Measurements from ENCODE around the gene TPRG1.

Gene TPRG1

GRCh38 chr3:189232790-189233189, 61.0 kb downstream of the TPRG1 start:
- no peak for DNase-seq (ENCODE audit: low read depth)

DNA sequence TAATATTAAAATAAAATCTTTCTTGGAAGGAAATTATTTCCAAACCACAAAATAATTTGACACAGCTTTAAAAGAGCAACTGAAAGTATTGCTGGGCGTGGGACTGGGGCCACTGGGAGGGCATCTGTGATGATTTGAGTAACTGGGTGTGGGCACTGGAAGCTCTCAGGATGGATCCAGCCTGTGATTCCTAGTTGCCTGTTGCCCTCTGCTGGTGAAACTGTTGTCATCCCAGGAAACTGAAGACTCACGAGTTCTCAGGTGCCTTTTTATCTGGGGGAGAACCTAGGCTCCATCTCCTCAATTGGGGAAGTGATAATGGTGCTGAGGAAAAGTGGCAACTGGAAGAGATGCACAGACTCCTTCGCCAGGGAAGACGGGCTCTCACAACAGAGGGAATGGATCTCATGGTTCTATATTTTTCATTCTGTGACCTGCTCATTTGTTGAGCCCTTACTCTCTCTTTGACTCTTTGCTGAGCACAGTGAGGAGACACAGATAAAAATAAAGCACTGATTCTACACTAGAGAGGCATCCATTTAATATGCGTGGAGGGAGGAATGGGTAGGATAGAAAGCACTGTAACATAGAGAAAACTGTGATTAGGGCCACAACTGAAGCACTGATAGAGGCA, 61.6 kb downstream of the TPRG1 start:
- no peak for DNase-seq (ENCODE audit: low read depth)

DNA sequence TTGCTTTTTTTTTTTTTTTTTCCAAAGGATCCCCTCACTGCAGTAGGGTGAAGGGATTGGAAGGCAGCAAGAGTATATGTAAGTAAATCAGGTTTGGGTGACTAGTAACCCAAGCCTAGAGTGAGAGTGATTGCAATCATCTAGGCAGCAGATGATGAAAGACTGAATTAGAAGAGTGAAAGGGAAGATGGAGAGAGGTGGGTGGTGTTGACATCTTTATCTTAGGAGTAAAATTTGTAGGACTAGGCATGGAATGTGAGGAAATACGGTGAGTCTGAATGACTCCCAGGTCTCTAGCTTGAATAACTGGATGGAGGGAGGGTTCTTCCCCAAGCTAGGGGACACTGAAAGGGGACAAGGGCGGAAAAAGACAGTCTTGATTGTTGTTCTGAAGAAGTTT, 63.4 kb downstream of the TPRG1 start:
- no peak for DNase-seq (ENCODE audit: low read depth)

DNA sequence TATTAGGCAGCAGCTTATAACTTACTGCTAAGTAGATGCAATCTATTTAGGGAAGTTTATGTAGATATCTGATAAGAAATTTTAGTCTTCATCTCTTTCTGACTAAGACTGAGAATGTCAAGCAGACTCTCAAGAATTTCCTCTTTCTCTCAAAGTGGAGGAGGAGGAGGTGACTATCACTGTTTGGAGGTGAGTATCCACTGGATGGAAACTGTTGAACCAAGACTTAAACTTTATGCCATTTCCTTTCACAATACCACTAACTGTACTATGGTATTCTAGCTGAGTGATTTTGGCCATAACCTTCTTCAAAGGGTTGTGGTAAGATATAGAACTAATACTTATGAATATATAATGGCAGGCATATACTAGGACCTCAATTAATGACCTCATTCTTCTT, 64.6 kb downstream of the TPRG1 start:
- no peak for DNase-seq (ENCODE audit: low read depth)

GRCh38 chr3:189237526-189237925, 65.8 kb downstream of the TPRG1 start:
- no peak for DNase-seq (ENCODE audit: low read depth)

DNA sequence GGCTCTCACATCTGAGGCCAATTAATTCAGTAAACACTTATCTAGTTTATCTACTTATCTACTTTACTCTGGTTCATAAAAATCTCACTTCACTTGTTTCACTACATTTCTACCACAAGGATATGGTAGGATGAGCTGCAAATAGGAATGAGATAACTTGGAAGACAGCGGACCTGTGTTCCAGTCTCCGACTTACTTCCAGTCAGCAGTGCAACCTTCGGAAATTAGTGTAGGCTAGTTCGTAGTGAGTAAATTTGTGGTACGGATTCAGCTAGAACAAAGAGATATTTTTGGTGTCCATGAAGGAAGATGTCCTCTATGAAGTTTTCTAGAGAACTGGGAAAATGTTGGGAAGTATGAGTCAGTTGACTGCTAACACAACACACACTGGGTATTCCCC, 66.3 kb downstream of the TPRG1 start:
- no peak for DNase-seq (ENCODE audit: low read depth)

DNA sequence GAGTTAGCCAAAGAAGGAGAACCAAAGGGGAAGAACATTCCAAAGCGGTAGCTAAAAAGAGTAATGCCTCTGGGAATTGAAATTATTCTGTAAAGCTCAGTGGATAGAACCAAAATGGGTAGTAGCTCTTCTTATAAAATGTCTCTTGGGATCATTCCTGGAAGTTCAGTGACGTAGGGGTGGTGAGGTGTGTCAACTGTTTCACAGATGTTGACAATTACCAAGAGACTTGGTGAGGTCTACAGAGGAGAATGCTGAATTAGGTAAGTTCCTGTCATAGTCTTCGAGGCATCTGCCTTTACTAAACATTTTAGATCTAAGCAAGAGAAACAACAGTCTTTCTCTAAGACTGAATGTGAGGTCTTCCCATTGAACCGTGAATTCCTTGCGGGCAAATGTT, 67.8 kb downstream of the TPRG1 start:
- no peak for DNase-seq (ENCODE audit: low read depth)

GRCh38 chr3:189249987-189250386, 78.2 kb downstream of the TPRG1 start:
- DNase-seq (ENCODE audit: low read depth) = no peak

GRCh38 chr3:189258261-189258660, 86.5 kb downstream of the TPRG1 start:
- no peak for DNase-seq (ENCODE audit: low read depth)

- no peak for DNase-seq (ENCODE audit: low read depth)
Observed at GRCh38 chr3:189260556-189261493, 89.1 kb downstream of the TPRG1 start.

DNA sequence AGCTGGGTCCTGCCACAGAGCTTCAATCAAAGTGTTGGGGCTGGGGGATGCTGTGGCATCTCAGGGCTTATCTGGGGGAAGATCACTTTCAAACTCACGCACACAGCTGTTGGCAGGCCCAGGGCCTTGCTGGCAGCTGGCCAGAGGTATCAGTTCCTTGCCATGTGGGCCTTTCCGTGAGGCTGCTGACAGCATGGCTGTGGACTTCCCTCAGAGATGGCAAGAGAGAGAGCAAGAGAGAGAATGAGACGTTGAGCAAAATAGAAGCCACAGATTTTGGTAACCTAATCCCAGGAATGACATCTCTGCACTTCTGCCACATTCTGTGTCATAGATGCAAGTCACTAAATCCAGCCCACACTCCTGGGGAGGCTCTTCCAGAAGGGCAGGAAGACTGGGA, 91.0 kb downstream of the TPRG1 start:
- DNase-seq (ENCODE audit: low read depth) = no peak

GRCh38 chr3:189267981-189268613, 96.3 kb downstream of the TPRG1 start:
- no peak for DNase-seq (ENCODE audit: low read depth)

DNA sequence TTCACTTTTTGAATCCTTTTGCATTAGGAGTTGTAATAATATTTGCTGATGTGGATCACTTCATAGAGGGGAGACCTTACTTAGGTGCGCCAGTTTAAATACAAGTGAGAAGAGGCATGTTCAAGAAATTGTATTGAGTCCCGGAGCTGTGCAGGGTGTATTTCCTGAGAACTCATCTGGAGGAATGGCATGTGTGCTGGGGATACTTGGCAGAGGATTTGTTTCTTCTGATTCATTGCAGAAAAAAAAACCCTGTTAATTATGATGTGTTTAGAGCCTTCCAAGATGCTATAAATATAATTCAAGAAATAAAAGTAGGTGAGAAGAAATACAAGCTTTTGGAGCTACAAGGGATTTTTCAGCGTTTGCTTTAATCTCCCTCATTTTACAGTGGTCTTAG, 97.6 kb downstream of the TPRG1 start:
- DNase-seq (ENCODE audit: low read depth) = no peak

DNA sequence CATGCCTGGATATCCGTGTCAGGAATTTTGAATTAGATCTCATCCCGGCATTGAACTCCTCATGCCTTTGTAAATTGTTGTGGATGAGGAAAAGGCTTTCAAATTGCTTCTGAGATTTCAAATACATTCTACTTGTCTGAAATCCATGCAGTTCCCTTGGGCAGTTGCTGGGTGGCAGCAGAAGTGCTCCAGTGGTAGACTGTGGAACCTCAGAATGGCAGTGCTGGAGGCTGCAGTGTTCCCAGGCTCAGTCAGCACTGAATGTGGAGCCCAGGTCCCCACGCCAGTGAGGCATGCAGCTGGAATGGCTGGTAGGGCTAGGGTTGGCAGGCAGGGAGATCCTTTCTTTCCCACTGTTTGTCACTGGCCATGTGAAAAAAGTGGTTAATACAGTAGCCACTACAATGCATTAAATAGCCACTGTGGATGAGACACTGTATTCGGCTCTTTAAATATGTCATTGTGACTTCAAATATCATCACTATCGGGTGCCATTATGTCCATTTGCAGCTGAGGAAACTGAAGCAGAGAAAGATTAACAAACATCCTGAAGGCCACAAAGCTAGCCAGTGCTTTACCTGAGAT, 98.6 kb downstream of the TPRG1 start:
- no peak for DNase-seq (ENCODE audit: low read depth)

DNA sequence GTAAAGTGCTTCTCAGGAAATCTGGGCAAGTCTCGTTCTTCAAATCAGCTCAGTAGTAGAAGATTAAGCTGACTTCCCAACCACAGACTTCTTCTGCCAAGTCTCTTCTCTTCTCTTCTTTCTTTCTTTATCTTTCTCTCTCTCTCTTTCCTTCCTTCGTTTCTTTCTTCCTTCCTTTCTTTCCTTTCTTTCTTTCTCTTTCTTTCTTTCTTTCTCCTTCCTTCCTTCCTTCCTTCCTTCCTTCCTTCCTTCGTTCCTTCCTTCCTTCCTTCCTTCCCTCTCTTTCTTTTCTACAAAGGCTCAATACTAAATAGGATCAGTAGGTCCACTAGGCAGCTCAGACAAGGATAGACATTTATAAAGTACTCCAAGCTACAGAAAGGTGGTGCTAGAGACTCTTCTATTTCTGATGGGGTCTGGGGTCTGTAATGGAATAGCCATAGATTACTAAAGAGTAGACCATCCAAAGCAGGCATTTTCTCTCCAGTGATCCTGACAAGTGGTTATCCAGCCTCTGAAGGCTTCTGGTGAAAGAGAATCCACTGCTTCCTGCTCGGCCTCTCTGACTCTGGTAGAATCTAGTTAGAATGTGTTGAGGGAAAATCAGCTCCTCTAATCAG, 100.8 kb downstream of the TPRG1 start:
- DNase-seq (ENCODE audit: low read depth) = no peak

- no peak for DNase-seq (ENCODE audit: low read depth)
Observed at GRCh38 chr3:189273736-189274135, 102.0 kb downstream of the TPRG1 start.

DNA sequence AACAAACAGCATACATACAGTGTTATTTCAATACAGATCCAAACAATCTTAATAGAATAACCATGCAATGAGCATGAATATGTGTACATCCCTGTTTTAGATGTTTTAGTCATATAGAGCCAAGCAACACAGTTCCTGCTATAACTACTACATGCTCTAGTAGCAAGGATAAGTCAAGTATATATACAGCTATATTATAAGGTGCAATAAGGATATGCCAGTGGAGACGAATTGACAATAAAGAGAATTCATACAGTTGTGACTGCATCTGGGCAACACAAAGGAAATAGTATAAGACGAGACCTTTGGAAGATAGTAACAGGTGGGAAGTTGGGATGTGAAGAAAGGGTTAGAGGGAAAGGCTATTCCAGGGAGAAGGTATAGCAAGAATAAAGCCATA, 103.4 kb downstream of the TPRG1 start:
- DNase-seq (ENCODE audit: low read depth) = no peak

- no peak for DNase-seq (ENCODE audit: low read depth)
Observed at GRCh38 chr3:189275852-189276251, 104.1 kb downstream of the TPRG1 start.

- DNase-seq (ENCODE audit: low read depth) = no peak
Observed at GRCh38 chr3:189276444-189277219, 104.9 kb downstream of the TPRG1 start.

DNA sequence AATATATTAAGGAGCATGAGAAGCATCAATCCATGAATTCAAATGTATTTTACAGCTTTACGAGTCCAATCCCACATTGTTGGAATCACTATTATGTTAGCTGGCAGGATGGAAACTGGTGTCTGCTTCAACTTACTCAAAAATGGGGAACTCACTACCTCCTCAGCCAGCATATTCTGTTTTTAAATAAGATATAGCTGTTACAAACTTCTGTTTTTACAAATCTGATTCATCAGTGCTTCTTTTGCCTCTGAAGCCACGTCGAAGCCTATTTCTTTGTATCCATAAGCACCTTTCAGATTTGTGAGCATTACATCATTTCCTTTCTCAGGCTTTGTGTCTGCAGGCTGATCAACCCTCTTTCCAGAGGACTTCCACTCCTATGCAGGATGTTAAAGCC, 105.9 kb downstream of the TPRG1 start:
- no peak for DNase-seq (ENCODE audit: low read depth)

DNA sequence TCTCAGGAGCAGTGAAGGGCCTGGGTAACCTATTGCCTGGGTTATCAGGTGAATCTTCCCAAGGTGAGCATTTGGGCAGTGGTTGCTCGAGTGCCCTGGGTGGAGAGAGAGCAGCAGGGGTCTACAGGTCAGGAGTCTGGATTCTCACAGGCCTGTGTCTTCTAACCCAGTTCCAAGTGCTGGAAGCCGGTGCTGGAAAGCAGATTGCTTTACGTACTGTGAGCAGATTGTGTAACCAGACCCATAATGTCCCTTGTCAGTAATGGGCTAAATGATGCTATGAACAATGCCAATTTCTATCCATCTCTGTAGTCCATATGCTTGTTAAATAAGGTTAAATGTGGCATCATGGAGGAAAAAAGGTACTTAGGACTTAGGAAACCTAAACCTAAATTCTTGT, 106.5 kb downstream of the TPRG1 start:
- no peak for DNase-seq (ENCODE audit: low read depth)

DNA sequence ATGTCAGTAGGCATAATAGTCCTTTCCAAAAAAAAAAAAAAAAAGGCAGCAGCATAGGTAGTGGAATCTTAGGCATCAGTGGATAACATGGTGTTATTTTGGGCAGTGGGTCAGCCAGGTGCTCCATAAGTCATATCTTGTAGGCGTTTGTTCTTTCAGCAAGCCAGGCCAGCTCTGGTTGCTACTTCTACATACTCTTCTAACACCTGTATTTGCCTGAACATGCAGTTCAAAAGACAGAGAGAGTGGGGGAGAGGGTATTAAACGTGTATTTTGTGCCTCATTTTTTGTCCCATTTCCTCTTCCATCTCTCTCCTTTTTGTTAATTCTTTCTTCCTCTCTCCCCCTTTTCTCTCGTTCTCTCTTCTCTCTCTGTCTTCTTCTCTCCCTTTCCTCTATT, 110.4 kb downstream of the TPRG1 start:
- DNase-seq (ENCODE audit: low read depth) = no peak

Measured in stimulated activated CD8-positive, alpha-beta memory T cell treated with anti-CD3 and anti-CD28 coated beads, Interleukin-15, amount 100 ng/mL, for 24 hours (primary cell).